Natural killer cell (primary cell): ENCODE measurements around the gene HYLS1. TPM values are rescaled to one million over a fixed set of nuclear protein-coding genes. Genes with fewer than 3 reads are reported as not detected.

ENCODE experiments used
- ATAC-seq, 3 donors: fragments of 150-1000 bp in 2 of 3; fragments of 200-7000 bp in 1 of 3; cut with Tn5 transposase; 1 replicate in 1 of 3; 2 replicates in 2 of 3; pipeline ENCODE4 v1.10.0; 2021; ENCODE audit warnings: mild to moderate bottlenecking in 2 of 3, moderate library complexity in 2 of 3
- DNase-seq, 2 donors: peaks; one replicate each; pipeline versions ENCODE4 v3.0.0 to v3.0.0-alpha.2; 2013 to 2021; ENCODE audit warnings: mixed read lengths in 1 of 2
- H3K27ac ChIP-seq: one replicate; pipeline ENCODE4 v1.5.1; 2013; ENCODE audit warnings: mild to moderate bottlenecking, low read length
- H3K27me3 ChIP-seq: one replicate; pipeline ENCODE4 v1.6.1; 2013; ENCODE audit warnings: low read length; ENCODE audit not compliant: control insufficient read depth, insufficient read depth
- H3K36me3 ChIP-seq: one replicate; pipeline ENCODE4 v1.6.1; 2013; ENCODE audit warnings: low read length; ENCODE audit not compliant: control insufficient read depth, insufficient read depth
- H3K4me1 ChIP-seq: one replicate; pipeline ENCODE4 v1.6.1; 2013; ENCODE audit warnings: low read length; ENCODE audit not compliant: control insufficient read depth, insufficient read depth
- H3K4me3 ChIP-seq: one replicate; pipeline ENCODE4 v1.5.1; 2013; ENCODE audit warnings: low read length
- H3K9me3 ChIP-seq: one replicate; pipeline ENCODE4 v1.6.1; 2013; ENCODE audit warnings: low read length; ENCODE audit not compliant: control insufficient read depth, insufficient read depth
- H3K27ac Mint-ChIP-seq, 2 donors: one replicate each; pipeline ENCODE4 v1.8.0; 2022; ENCODE audit warnings: mild to moderate bottlenecking in 2 of 2, mixed read lengths in 2 of 2, moderate library complexity in 1 of 2
- H3K27me3 Mint-ChIP-seq, 2 donors: one replicate each; pipeline ENCODE4 v1.8.0; 2022; ENCODE audit warnings: low read depth in 2 of 2, mixed read lengths in 2 of 2
- H3K36me3 Mint-ChIP-seq: one replicate; pipeline ENCODE4 v1.8.0; 2022; ENCODE audit warnings: mixed read lengths
- H3K4me1 Mint-ChIP-seq, 2 donors: one replicate each; pipeline ENCODE4 v1.8.0; 2022; ENCODE audit warnings: mixed read lengths in 2 of 2
- H3K4me3 Mint-ChIP-seq: one replicate; pipeline ENCODE4 v1.8.0; 2022; ENCODE audit warnings: mild to moderate bottlenecking, moderate library complexity, mixed read lengths
- H3K9me3 Mint-ChIP-seq, 2 donors: one replicate each; pipeline ENCODE4 v1.8.0; 2022; ENCODE audit warnings: mixed read lengths in 2 of 2
- WGBS: methylation state at CpG from one replicate; pipeline ENCODE4 v1.1.7; 2013; ENCODE audit warnings: missing lambda C conversion rate; ENCODE audit not compliant: insufficient coverage; 5-methylcytosine and 5-hydroxymethylcytosine counted together
- intact Hi-C: fragments of 100-400 bp; cut with micrococcal nuclease; formaldehyde crosslinking; loops from one replicate; pipeline ENCODE4 v1.14.2; 2022
- total RNA-seq, 4 donors: library from RNA; stranded (reverse); fragments of 120-200 nt in 1 of 4; gene quantifications; one replicate each; pipeline versions ENCODE4 v1.2.3 to v1.2.4, GENCODE V29; 2013 to 2022
- TF ChIP-seq, protein P1 (sequence below): fragments of 200-600 bp; IDR thresholded peaks from one replicate; pipeline ENCODE4 v1.8.0; 2022; ENCODE audit warnings: antibody characterized with exemption

HYLS1 gene
- total RNA-seq, 3 donors from 2014 or later (not counting 1 experiment from before 2014, with no cell fraction given) = 4.4 to 6.8 (median 5.6) TPM

DNA sequence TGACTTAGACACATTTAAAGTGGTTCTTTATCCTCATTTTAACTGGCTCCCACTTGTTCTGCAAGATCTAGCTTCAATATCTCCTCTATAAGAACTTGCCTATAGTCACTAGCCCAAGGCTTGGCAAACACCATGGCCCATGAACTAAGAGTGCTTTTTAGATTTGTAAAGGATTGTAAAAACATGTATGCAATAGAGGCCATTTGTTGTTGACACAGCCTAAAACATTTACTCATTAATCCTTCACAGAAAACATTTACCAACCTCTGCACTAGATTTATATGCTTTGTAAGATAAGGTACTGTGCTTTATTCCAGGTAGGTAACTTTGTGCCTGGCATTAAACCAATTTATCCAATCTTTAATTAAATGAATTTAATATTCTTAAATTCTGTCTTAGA is 5.5 kb downstream of the HYLS1 start:
- Mint-ChIP-seq H3K27ac (peak overlapping the region in 1 of 2 donors; percentile 19), H3K36me3 (no peaks in the 10 kb centered on the region), H3K9me3 (no peaks in the 10 kb centered on the region), H3K27me3 (no peaks in the 10 kb centered on the region), H3K4me1 (peaks cover 12 to 15% of the 10 kb centered on the region in 2 donors), H3K4me3 (no peak overlapping the region)
- no peak for DNase-seq
- Histone ChIP-seq H3K27me3 (no peaks in the 10 kb centered on the region), H3K4me1 (peaks cover 6% of the 10 kb centered on the region), H3K27ac (no peak overlapping the region), H3K9me3 (no peaks in the 10 kb centered on the region), H3K36me3 (peaks cover 37% of the 10 kb centered on the region), H3K4me3 (no peak overlapping the region)
- TF ChIP-seq, protein P1, sequence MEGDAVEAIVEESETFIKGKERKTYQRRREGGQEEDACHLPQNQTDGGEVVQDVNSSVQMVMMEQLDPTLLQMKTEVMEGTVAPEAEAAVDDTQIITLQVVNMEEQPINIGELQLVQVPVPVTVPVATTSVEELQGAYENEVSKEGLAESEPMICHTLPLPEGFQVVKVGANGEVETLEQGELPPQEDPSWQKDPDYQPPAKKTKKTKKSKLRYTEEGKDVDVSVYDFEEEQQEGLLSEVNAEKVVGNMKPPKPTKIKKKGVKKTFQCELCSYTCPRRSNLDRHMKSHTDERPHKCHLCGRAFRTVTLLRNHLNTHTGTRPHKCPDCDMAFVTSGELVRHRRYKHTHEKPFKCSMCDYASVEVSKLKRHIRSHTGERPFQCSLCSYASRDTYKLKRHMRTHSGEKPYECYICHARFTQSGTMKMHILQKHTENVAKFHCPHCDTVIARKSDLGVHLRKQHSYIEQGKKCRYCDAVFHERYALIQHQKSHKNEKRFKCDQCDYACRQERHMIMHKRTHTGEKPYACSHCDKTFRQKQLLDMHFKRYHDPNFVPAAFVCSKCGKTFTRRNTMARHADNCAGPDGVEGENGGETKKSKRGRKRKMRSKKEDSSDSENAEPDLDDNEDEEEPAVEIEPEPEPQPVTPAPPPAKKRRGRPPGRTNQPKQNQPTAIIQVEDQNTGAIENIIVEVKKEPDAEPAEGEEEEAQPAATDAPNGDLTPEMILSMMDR = no peak
- intact Hi-C loops = no loop called here
- no peak for ATAC-seq

DNA sequence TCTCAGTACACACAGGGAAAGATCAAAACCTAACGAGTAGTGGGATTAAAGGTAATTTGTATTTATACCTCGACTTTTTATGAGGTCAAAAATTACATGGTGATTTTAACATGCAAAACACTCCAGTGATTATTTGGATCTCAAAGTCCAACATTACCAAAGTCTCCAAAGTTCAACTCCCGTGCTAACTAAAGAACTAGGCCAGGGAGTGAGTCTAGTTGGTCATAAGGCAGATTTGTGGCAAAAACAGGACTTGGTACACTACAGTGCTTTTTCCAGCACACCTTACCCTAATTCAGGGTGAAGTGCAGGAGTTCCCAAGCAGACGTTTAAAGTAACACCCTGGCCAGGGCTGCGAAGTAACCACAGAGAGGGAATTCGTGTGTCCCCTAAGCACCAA is 14.4 kb downstream of the HYLS1 start:
- H3K4me1 Mint-ChIP-seq = peaks cover 13 to 15% of the 10 kb centered on the region in 2 donors
- intact Hi-C loops = loop anchor here (2.0 kb wide), 1 partner anchor 13 kb away; no protein-coding TSS in a partner anchor
- no peak overlapping the region for H3K4me3 ChIP-seq
- 88% methylated on average over 5 of the region's 6 CpGs for WGBS
- H3K27me3 ChIP-seq = peaks cover 21% of the 10 kb centered on the region
- H3K36me3 ChIP-seq = peaks cover 11% of the 10 kb centered on the region
- TF ChIP-seq, protein P1 = no peak
- no peaks in the 10 kb centered on the region for H3K36me3 Mint-ChIP-seq
- no peaks in the 10 kb centered on the region for H3K9me3 Mint-ChIP-seq
- DNase-seq = no peak
- H3K27ac Mint-ChIP-seq = no peak overlapping the region
- ATAC-seq = no peak
- H3K9me3 ChIP-seq = no peaks in the 10 kb centered on the region
- H3K27ac ChIP-seq = no peak overlapping the region
- peaks cover 24% of the 10 kb centered on the region for H3K4me1 ChIP-seq
- H3K27me3 Mint-ChIP-seq = peaks cover 18 to 24% of the 10 kb centered on the region in 2 donors
- peak overlapping the region; percentile 47 for H3K4me3 Mint-ChIP-seq

DNA sequence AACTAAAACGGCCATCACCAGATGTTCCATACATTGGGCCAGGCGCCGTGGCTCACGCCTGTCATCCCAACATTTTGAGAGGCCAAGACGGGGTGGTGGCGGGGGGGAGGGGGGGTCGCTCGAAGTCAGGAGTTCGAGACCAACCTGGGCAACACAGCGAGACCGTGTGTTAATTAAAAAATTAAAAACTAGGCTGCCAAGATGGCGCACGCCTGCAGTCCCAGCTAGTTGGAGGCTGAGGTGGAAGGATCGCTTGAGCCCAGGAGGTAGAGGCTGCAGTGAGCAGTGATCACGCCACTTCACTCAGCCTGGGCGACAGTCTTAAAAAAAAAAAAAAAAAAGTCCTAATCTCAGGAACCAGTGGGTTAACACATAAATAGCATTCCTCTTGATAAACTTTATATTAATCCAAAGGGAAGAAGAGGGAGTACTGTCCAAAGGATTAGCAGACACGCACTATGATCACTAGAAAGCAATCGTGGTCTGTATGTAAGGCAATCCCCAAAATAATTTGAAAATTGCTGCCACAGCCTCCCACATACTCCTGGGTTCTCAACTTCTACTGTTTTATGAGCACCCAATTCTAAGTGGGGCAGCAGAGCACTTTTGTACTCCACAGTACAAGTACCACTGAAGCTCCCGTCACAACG is 14.9 kb downstream of the HYLS1 start:
- no peaks in the 10 kb centered on the region for H3K9me3 ChIP-seq
- Mint-ChIP-seq H3K27me3 (peaks cover 18 to 24% of the 10 kb centered on the region in 2 donors), H3K9me3 (no peaks in the 10 kb centered on the region), H3K4me3 (peak overlapping the region; percentile 96), H3K4me1 (peaks cover 13 to 15% of the 10 kb centered on the region in 2 donors), H3K27ac (peak overlapping the region; percentile 89 to 91), H3K36me3 (no peaks in the 10 kb centered on the region)
- WGBS = 58% methylated on average over 12 of the region's 20 CpGs
- peaks cover 11% of the 10 kb centered on the region for H3K36me3 ChIP-seq
- H3K27ac ChIP-seq = peak overlapping the region; percentile 32
- intact Hi-C loops = loop anchor here (2.0 kb wide), 1 partner anchor 14 kb away; no protein-coding TSS in a partner anchor
- no peak for ATAC-seq
- H3K27me3 ChIP-seq = peaks cover 21% of the 10 kb centered on the region
- no peak for DNase-seq
- peaks cover 24% of the 10 kb centered on the region for H3K4me1 ChIP-seq
- TF ChIP-seq, protein P1 = no peak
- H3K4me3 ChIP-seq = peak overlapping the region; percentile 55
